HEK293 (cell line): ENCODE data around the gene ANGPTL2.

Experiments used
- CTCF ChIP-seq: fragments of 450-650 bp; formaldehyde crosslinking; IDR thresholded peaks from 2 replicates; pipeline ENCODE4 v1.5.1; 2016; ENCODE audit warnings: missing biosample characterization, missing genetic modification characterization
- KLF1 ChIP-seq: fragments of 450-650 bp; formaldehyde crosslinking; IDR thresholded peaks from 2 replicates; pipeline ENCODE4 v1.5.1; 2016; ENCODE audit warnings: missing biosample characterization, missing genetic modification characterization
- SALL2 ChIP-seq: fragments of 450-650 bp; formaldehyde crosslinking; IDR thresholded peaks from 2 replicates; pipeline ENCODE4 v1.5.0; 2017; ENCODE audit warnings: missing biosample characterization, mild to moderate bottlenecking, missing genetic modification characterization, borderline replicate concordance
- TCF7L2 ChIP-seq: IDR thresholded peaks from 2 replicates; pipeline ENCODE4 v1.6.1; 2011; ENCODE audit warnings: low read depth, mild to moderate bottlenecking, inconsistent platforms, low read length, moderate library complexity, borderline replicate concordance
- ZBTB7A ChIP-seq: fragments of 450-650 bp; formaldehyde crosslinking; IDR thresholded peaks from 2 replicates; pipeline ENCODE4 v1.5.1; 2016; ENCODE audit warnings: low read depth, missing biosample characterization, missing genetic modification characterization
- ZNF114 ChIP-seq: fragments of 450-650 bp; formaldehyde crosslinking; IDR thresholded peaks from 2 replicates; pipeline ENCODE4 v1.5.0; 2017; ENCODE audit warnings: missing biosample characterization, missing genetic modification characterization
- ZNF148 ChIP-seq: fragments of 450-650 bp; formaldehyde crosslinking; IDR thresholded peaks from 2 replicates; pipeline ENCODE4 v1.5.0; 2017; ENCODE audit warnings: missing biosample characterization, missing genetic modification characterization, borderline replicate concordance
- ZNF23 ChIP-seq: fragments of 450-650 bp; formaldehyde crosslinking; IDR thresholded peaks from 2 replicates; pipeline ENCODE4 v1.5.1; 2016; ENCODE audit warnings: missing biosample characterization, missing genetic modification characterization, borderline replicate concordance
- ZNF391 ChIP-seq: fragments of 450-650 bp; formaldehyde crosslinking; IDR thresholded peaks from 2 replicates; pipeline ENCODE4 v1.5.1; 2016; ENCODE audit warnings: low read depth, missing biosample characterization, missing genetic modification characterization, borderline replicate concordance
- ZNF624 ChIP-seq: fragments of 450-650 bp; formaldehyde crosslinking; IDR thresholded peaks from 2 replicates; pipeline ENCODE4 v1.5.1; 2017; ENCODE audit warnings: missing biosample characterization, missing genetic modification characterization

- TF ChIP-seq ZNF114 (no peak), ZNF391 (tag by site-specific recombination) (no peak), CTCF (tag by site-specific recombination) (no peak), KLF1 (no peak), ZBTB7A (no peak), TCF7L2 (no peak), SALL2 (no peak), ZNF23 (tag by site-specific recombination) (no peak), ZNF148 (tag by site-specific recombination) (no peak), ZNF624 (tag by site-specific recombination) (no peak)
Observed at GRCh38 chr9:127067603-127068220, 54.7 kb downstream of the ANGPTL2 start.
